Stimulated activated CD4-positive, alpha-beta T cell treated with anti-CD3 and anti-CD28 coated beads, Interleukin-4, amount 100 ng/mL, for 24 hours (primary cell): ENCODE results near the gene BHLHE23.

Source experiments
- DNase-seq: peaks from one replicate; pipeline ENCODE4 v3.0.0-alpha.2; 2020

The BHLHE23 gene

GRCh38 chr20:63024573-63025392 lies 18.0 kb upstream of the BHLHE23 start:
- no peak for DNase-seq

DNA sequence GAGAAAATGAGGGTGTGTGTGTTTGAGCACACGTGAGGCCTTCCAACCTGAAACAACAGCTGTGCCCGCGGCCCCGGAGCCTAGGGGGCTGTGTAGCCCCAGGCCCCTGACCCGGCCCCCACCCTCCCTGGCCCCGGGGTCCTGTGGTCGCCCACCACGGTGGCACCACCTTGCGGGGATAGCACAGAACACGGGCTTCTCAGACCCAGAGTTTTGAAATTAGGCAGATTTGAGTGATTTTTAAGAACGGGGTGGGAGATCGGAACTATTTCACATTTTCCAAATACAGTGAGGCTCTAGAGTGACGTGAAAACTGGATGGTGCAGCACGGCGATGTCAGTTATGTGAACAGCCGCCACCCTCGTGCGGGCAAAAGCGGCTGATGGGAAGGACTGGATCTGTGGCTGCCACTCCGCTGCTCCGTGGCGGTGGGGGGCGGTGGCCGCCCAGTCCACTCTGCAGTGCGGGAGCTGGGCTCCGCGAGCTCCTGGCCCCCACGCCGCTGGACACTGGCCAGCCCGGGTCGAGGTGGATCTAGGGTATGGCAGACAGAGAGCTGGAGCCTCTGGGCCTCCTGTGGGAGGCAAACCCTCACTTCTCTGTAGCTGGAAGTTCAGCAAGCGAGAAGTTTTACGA lies 17.3 kb upstream of the BHLHE23 start:
- no peak for DNase-seq

- DNase-seq: no peak
Observed at GRCh38 chr20:63023071-63023935, 16.5 kb upstream of the BHLHE23 start.

DNA sequence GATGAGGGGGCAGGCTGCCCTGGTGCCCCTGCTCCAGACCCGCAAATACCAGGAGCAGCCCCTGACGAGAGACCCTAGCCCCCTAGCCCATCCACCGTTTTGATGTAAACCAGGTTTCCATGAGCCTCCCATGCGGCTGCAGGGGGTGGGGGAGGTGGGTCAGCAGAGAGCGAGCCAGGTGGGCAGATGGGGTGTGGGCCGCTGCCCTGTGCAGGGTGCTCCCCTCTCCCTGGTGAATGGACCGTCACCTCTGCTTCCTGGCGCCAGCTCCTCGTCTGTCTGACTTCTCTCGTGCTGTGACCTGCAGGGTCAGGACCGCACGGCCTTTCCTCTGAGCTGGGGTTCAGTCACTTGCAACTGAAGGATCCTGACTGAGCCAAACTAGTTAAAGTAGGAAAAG lies 15.7 kb upstream of the BHLHE23 start:
- DNase-seq: no peak

GRCh38 chr20:63021356-63022321 lies 14.9 kb upstream of the BHLHE23 start:
- no peak for DNase-seq

GRCh38 chr20:63020681-63021080 lies 13.9 kb upstream of the BHLHE23 start:
- no peak for DNase-seq

GRCh38 chr20:63017826-63018411 lies 11.2 kb upstream of the BHLHE23 start:
- DNase-seq: no peak

GRCh38 chr20:63017076-63017825 lies 10.5 kb upstream of the BHLHE23 start:
- no peak for DNase-seq

GRCh38 chr20:63016514-63017075 lies 9.8 kb upstream of the BHLHE23 start:
- no peak for DNase-seq

DNA sequence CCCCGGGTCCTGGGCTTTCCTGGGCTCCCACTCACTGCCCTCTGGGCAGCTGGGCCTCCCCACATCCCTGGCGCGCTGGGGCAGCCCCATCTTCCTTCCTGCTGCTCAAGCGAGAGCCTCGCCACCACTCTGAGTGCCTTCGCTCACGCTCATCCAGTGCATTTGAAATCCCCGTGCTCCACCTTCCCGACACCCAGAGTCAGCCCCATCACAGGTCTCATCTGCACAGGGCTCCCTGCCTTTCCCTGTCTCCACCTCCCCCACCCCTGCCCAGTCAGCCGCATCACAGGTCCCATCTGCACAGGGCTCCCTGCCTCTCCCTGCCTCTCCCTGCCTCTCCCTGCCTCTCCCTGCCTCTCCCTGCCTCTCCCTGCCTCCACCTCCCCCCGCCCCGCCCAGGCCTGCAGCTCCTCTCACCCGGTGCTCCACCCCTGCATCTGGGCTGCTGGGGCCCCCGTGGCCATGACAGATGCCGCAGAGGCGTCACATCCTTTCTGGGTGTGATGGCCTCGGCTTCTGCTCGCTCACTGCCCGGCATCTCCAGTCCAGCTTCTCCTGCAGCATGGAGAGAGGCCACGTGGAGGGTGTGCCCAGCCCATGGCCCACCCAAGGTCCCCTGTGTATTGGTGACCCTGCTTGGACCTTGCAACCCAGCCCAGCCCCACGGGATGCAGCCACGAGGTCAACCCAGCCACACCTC lies 9.0 kb upstream of the BHLHE23 start:
- DNase-seq: no peak

GRCh38 chr20:63015147-63015661 lies 8.4 kb upstream of the BHLHE23 start:
- DNase-seq: no peak

DNA sequence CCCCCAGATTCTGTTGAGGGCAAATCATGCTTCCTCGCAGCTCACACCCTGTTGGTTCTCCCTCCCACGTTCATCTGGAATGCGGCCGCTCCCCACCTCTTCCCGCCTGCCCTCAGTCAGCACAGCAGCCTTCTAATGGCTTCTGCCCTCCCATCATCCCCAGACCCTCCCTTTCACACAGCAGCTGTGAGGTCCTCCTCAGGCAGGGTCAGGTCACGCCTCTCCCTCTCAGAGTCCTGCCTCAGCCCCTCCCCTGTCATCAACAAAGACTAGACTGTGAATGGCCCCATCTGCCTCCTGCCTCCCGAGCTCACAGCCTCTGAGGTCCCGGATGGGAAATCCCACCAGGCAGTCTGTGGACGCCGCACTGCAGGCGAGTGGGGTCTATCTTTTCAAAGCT lies 7.9 kb upstream of the BHLHE23 start:
- DNase-seq: no peak

DNA sequence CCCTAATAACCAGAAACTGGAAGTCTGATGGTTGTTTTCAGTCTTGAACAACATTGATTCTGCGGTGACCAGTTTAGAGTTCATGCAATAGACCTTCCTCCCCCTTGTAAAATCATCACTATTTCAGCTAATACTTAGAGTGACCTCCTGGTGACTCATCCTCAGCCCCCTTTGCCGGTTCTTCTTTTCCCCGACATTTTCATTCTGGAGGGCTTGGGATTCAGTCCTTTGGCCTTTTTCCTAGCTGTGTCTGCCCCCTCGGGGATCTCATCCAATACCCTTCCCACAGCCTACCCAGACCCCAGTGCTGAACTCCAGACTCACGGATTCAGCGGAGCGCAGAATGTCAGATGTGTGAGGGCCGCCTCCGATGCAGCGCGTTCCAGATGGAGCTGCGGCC lies 7.5 kb upstream of the BHLHE23 start:
- DNase-seq: no peak

GRCh38 chr20:63013207-63013606 lies 6.4 kb upstream of the BHLHE23 start:
- DNase-seq: no peak

DNA sequence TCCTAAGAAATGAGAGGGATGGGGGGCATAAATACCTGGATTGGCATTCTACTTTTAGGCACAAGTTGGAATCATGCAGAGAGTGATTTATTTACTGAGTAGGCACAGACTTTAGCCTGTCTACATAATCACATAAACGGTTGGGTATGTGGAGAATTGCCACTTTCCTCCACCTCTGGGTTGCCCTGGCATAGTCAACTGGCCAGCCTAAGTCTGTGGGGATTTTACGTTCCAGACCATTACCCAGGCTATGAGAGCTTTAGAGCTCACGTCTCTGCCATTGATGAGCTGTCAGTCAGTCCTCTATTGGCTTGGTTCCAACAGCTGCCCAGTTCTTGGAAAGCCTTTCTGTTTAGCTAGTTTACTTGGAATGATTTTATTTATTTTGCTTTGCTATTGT lies 5.0 kb upstream of the BHLHE23 start:
- DNase-seq: no peak

DNA sequence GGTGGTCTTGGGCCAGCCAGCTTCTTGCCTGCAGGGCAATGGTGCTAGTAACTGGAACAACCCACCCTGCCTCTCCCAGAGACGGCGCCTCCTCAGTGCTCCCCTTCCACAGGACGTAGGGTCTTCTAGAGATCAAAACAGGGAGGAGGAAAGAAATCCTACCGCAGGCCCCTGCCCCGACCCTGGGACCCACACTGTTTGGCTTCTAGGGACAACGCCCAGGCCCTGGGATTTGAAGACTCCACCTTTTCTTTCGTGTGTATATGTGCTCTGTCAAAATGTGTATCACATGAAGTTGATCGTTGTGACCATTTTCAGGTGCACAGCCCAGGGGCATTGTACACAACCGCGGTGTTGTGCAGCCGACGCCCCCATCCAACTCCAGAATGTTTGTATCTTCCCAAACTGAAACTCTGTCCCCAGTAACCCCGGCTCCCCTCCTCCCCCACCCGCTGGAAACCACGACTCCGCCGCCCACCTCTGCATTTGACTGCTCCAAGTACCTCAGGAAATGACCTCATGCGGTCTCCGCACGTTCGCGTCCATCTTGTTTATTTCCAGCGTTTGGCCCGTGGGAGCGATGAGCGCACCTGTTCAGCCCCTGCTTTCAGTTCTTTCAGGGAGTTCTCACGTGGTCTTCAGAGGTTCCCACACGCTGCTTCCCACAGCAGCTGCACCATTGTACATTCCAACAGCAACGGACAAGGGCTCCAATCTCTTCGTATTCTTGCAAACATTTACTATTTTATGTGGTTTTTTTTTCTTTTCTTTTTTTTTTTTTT lies 3.4 kb upstream of the BHLHE23 start:
- peak; percentile 77 for DNase-seq

- peak; percentile 85 for DNase-seq
Observed at GRCh38 chr20:63009045-63009961, 2.5 kb upstream of the BHLHE23 start.

DNA sequence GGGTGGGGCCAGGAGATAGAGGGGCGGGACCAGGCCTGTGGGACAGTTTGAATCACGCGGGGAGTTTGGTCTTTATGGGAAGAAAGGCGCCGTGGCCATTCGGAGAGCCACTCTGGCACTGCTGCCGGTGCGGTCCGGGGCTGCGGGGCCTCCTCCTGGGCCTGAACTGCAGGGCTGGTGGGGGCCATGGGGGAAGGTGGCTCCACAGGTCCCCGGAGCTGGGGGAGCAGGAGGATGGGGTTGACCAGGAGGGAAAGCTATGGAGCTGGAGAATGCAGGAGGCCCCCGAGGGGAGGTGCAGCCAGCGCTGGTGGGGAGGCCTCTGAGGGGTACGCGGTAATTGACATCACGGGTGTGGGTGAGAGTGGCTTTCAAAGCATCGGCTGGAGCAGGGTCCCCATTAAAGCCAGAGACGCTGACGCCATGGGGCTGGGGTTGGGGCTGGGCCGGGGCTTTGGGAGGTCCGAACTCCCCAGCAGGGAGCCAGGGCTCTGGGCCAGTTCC lies 1.8 kb upstream of the BHLHE23 start:
- no peak for DNase-seq
